ENCODE measurements around the gene RBFA. TPM values are rescaled to one million over a fixed set of nuclear protein-coding genes. Genes with fewer than 3 reads are reported as not detected.

The RBFA gene
- total and polyA plus RNA-seq, 4 donors = 16.1 to 32.1 (median 23.4) TPM

GRCh38 chr18:80029690-80030089 lies 4.5 kb upstream of the RBFA start:
- no peak for ATAC-seq (ENCODE audit: insufficient read depth, low FRiP score)
- peaks cover 0 to 5% (median 3%) of the 10 kb centered on the region in 5 donors for H3K4me1 ChIP-seq (ENCODE audit: control insufficient read depth in 5 of 5, insufficient read depth in 5 of 5, low read length in 5 of 5)
- H3K36me3 ChIP-seq (ENCODE audit: control insufficient read depth in 4 of 4, insufficient read depth in 4 of 4, low read length in 4 of 4) = peaks cover 0 to 20% (median under 1%) of the 10 kb centered on the region in 4 donors
- no peak overlapping the region for H3K4me3 ChIP-seq
- H3K9ac ChIP-seq (ENCODE audit: insufficient read depth in 1 of 2, low read length in 2 of 2) = no peak overlapping the region
- H3K27ac ChIP-seq (ENCODE audit: low read depth in 1 of 2, low read length in 1 of 2) = no peak overlapping the region
- 94 to 95% methylated on average over 1 of the region's 1 CpG for WGBS, 2 donors
- H3K27me3 ChIP-seq (ENCODE audit: control insufficient read depth in 3 of 3, insufficient read depth in 3 of 3, low read length in 2 of 3) = no peaks in the 10 kb centered on the region
- peaks cover 0 to 20% (median 6%) of the 10 kb centered on the region in 4 donors for H3K9me3 ChIP-seq (ENCODE audit: control insufficient read depth in 4 of 4, insufficient read depth in 3 of 4, low read length in 3 of 4)
- no peak for TF ChIP-seq CTCF (IDR thresholded peaks at IDR 0.05; ENCODE audit: control extremely low read depth, extremely low read depth)
- DNase-seq = no peak

- peak; percentile 72 for ATAC-seq (ENCODE audit: insufficient read depth, low FRiP score)
- Histone ChIP-seq H3K9ac (ENCODE audit: insufficient read depth in 1 of 2, low read length in 2 of 2) (peak overlapping the region; percentile 48 to 67), H3K4me1 (ENCODE audit: control insufficient read depth in 5 of 5, insufficient read depth in 5 of 5, low read length in 5 of 5) (peaks cover 4 to 17% (median 8%) of the 10 kb centered on the region in 5 donors), H3K36me3 (ENCODE audit: control insufficient read depth in 4 of 4, insufficient read depth in 4 of 4, low read length in 4 of 4) (peaks cover 0 to 10% (median 4%) of the 10 kb centered on the region in 4 donors), H3K27ac (ENCODE audit: low read depth in 1 of 2, low read length in 1 of 2) (peak overlapping the region; percentile 36 to 79), H3K9me3 (ENCODE audit: control insufficient read depth in 4 of 4, insufficient read depth in 3 of 4, low read length in 3 of 4) (peaks cover 0 to 2% (median 0%) of the 10 kb centered on the region in 4 donors), H3K27me3 (ENCODE audit: control insufficient read depth in 3 of 3, insufficient read depth in 3 of 3, low read length in 2 of 3) (no peaks in the 10 kb centered on the region), H3K4me3 (peak overlapping the region; percentile 63)
- 5 to 6% methylated on average over 62 to 90 of the region's 90 CpGs for WGBS, 2 donors
- TF ChIP-seq CTCF (IDR thresholded peaks at IDR 0.05; ENCODE audit: control extremely low read depth, extremely low read depth) = no peak
- DNase-seq = peak in 1 of 3 donors; percentile 51
These were observed 810 bp upstream of the RBFA start for GRCh38 chr18:80033181-80034067.

DNA sequence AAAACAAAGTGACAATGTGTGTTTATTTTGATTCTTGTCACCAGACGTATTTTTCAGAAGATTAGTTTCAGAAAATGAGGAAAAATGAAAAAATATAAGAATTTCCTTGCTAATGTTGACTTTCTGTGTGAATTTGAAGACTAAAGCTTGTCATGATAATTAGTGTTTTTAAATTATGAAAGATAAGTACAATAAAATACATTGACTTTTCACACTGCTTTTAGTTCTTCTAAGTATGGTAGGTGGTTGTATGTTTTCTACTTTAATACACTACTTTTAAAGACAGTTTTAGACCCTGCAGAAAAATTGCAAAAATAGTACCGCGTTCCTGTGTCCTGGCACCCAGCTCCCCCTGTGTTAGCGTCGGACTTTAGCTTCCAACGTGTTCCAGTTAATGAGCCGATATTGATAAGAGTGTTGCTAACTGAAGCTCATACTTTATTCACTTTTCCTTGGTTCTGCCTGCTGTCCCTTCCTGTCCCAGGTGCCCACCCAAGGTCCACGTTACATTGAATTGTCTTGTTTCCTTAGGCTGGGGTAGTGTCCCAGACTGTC lies 695 bp downstream of the RBFA start:
- DNase-seq = peak in 1 of 3 donors; percentile 38
- 12 to 13% methylated on average over 8 of the region's 8 CpGs for WGBS, 2 donors
- no peaks in the 10 kb centered on the region for H3K27me3 ChIP-seq (ENCODE audit: control insufficient read depth in 3 of 3, insufficient read depth in 3 of 3, low read length in 2 of 3)
- no peak for TF ChIP-seq CTCF (IDR thresholded peaks at IDR 0.05; ENCODE audit: control extremely low read depth, extremely low read depth)
- peak overlapping the region; percentile 93 for H3K4me3 ChIP-seq
- H3K36me3 ChIP-seq (ENCODE audit: control insufficient read depth in 4 of 4, insufficient read depth in 4 of 4, low read length in 4 of 4) = peaks cover 3 to 13% (median 6%) of the 10 kb centered on the region in 4 donors
- peak overlapping the region in 1 of 2 donors; percentile 88 for H3K27ac ChIP-seq (ENCODE audit: low read depth in 1 of 2, low read length in 1 of 2)
- peak overlapping the region in 1 of 2 donors; percentile 61 for H3K9ac ChIP-seq (ENCODE audit: insufficient read depth in 1 of 2, low read length in 2 of 2)
- H3K4me1 ChIP-seq (ENCODE audit: control insufficient read depth in 5 of 5, insufficient read depth in 5 of 5, low read length in 5 of 5) = peaks cover 4 to 17% (median 8%) of the 10 kb centered on the region in 5 donors
- no peak for ATAC-seq (ENCODE audit: insufficient read depth, low FRiP score)
- peaks cover 0 to 2% (median 0%) of the 10 kb centered on the region in 4 donors for H3K9me3 ChIP-seq (ENCODE audit: control insufficient read depth in 4 of 4, insufficient read depth in 3 of 4, low read length in 3 of 4)
